Measurements from ENCODE around the gene NMS. TPM values are rescaled to one million over a fixed set of nuclear protein-coding genes. Genes with fewer than 3 reads are reported as not detected.

Gene NMS
- total and polyA plus RNA-seq, 2 donors (not counting 1 experiment from before 2014, with no cell fraction given) = not detected

GRCh38 chr2:100517556-100517955 is 47.3 kb downstream of the NMS start:
- no peak for DNase-seq
- Histone ChIP-seq H3K9ac (ENCODE audit: low read length) (no peak overlapping the region), H3K4me2 (replicated peaks; ENCODE audit: low read depth, low read length, poor library complexity, severe bottlenecking) (no peak overlapping the region), H3K4me3 (ENCODE audit: control extremely low read depth in 1 of 5, extremely low read depth in 1 of 5, insufficient read depth in 1 of 5, low read depth in 2 of 5, low read length in 4 of 5) (no peak overlapping the region), H3K4me1 (ENCODE audit: control insufficient read depth in 2 of 2, insufficient read depth in 2 of 2, low read length in 2 of 2) (no peaks in the 10 kb centered on the region), H2AFZ (ENCODE audit: insufficient read depth, low read depth, low read length, poor library complexity, severe bottlenecking) (no peak overlapping the region), H3K36me3 (replicated peaks in 1 of 2; ENCODE audit: control extremely low read depth in 1 of 2, control insufficient read depth in 1 of 2, extremely low read depth in 1 of 2, insufficient read depth in 2 of 2, low read length in 1 of 2) (no peaks in the 10 kb centered on the region), H3K9me3 (ENCODE audit: control extremely low read depth in 1 of 3, control insufficient read depth in 2 of 3, insufficient read depth in 1 of 3, low read length in 2 of 3) (no peaks in the 10 kb centered on the region), H3K79me2 (ENCODE audit: control insufficient read depth, insufficient read depth, low read length) (no peaks in the 10 kb centered on the region), H4K20me1 (ENCODE audit: control insufficient read depth, insufficient read depth, low read length, poor library complexity, severe bottlenecking) (no peaks in the 10 kb centered on the region), H3K27ac (ENCODE audit: low read length in 2 of 2) (no peak overlapping the region), H3K27me3 (replicated peaks in 1 of 4; ENCODE audit: control extremely low read depth in 1 of 4, control insufficient read depth in 3 of 4, insufficient read depth in 4 of 4, low read length in 3 of 4) (no peaks in the 10 kb centered on the region)
- TF ChIP-seq EZH2 (IDR thresholded peaks at IDR 0.05; ENCODE audit: borderline replicate concordance, insufficient read depth, low read depth, low read length, poor library complexity, severe bottlenecking) (no peak), CTCF (IDR thresholded peaks at IDR 0.05) (no peak)
- WGBS (ENCODE audit: insufficient coverage) = no CpG with 5 or more reads among the region's 1 CpG
- intact Hi-C loops (cut with micrococcal nuclease) = no loop called here
- POLR2A ChIA-PET = no interaction called here
- peaks cover 8% of the 10 kb centered on the region for H3K4me1 Mint-ChIP-seq
- ATAC-seq (ENCODE audit: low read depth) = no peak
- CTCF ChIA-PET = interaction anchor here (1.2 kb wide), 1 partner anchor 11 kb away, joined by 3 read pairs; no protein-coding TSS in a partner anchor
- no peak overlapping the region for H3K4me3 Mint-ChIP-seq
- no peak overlapping the region for H3K27ac Mint-ChIP-seq
- no peaks in the 10 kb centered on the region for H3K9me3 Mint-ChIP-seq (ENCODE audit: insufficient read depth)
- H3K27me3 Mint-ChIP-seq = peaks cover 18% of the 10 kb centered on the region

GRCh38 chr2:100518801-100519200 is 48.5 kb downstream of the NMS start:
- Histone ChIP-seq H3K27me3 (replicated peaks in 1 of 4; ENCODE audit: control extremely low read depth in 1 of 4, control insufficient read depth in 3 of 4, insufficient read depth in 4 of 4, low read length in 3 of 4) (no peaks in the 10 kb centered on the region), H3K9me3 (ENCODE audit: control extremely low read depth in 1 of 3, control insufficient read depth in 2 of 3, insufficient read depth in 1 of 3, low read length in 2 of 3) (no peaks in the 10 kb centered on the region), H3K27ac (ENCODE audit: low read length in 2 of 2) (no peak overlapping the region), H3K79me2 (ENCODE audit: control insufficient read depth, insufficient read depth, low read length) (no peaks in the 10 kb centered on the region), H3K9ac (ENCODE audit: low read length) (no peak overlapping the region), H4K20me1 (ENCODE audit: control insufficient read depth, insufficient read depth, low read length, poor library complexity, severe bottlenecking) (no peaks in the 10 kb centered on the region), H3K4me2 (replicated peaks; ENCODE audit: low read depth, low read length, poor library complexity, severe bottlenecking) (no peak overlapping the region), H3K4me1 (ENCODE audit: control insufficient read depth in 2 of 2, insufficient read depth in 2 of 2, low read length in 2 of 2) (no peaks in the 10 kb centered on the region), H3K36me3 (replicated peaks in 1 of 2; ENCODE audit: control extremely low read depth in 1 of 2, control insufficient read depth in 1 of 2, extremely low read depth in 1 of 2, insufficient read depth in 2 of 2, low read length in 1 of 2) (no peaks in the 10 kb centered on the region), H3K4me3 (ENCODE audit: control extremely low read depth in 1 of 5, extremely low read depth in 1 of 5, insufficient read depth in 1 of 5, low read depth in 2 of 5, low read length in 4 of 5) (no peak overlapping the region), H2AFZ (ENCODE audit: insufficient read depth, low read depth, low read length, poor library complexity, severe bottlenecking) (no peak overlapping the region)
- no peak overlapping the region for H3K4me3 Mint-ChIP-seq
- 68% methylated on average over 2 of the region's 2 CpGs for WGBS (ENCODE audit: insufficient coverage)
- DNase-seq (no peak), ATAC-seq (ENCODE audit: low read depth) (no peak)
- H3K9me3 Mint-ChIP-seq (ENCODE audit: insufficient read depth) = no peaks in the 10 kb centered on the region
- CTCF ChIA-PET = no interaction called here
- intact Hi-C loops (cut with micrococcal nuclease) = no loop called here
- POLR2A ChIA-PET = no interaction called here
- H3K27me3 Mint-ChIP-seq = peaks cover 18% of the 10 kb centered on the region
- peaks cover under 1% of the 10 kb centered on the region for H3K4me1 Mint-ChIP-seq
- TF ChIP-seq EZH2 (IDR thresholded peaks at IDR 0.05; ENCODE audit: borderline replicate concordance, insufficient read depth, low read depth, low read length, poor library complexity, severe bottlenecking) (no peak), CTCF (IDR thresholded peaks at IDR 0.05) (no peak)
- H3K27ac Mint-ChIP-seq = no peak overlapping the region
